Gastroesophageal sphincter (tissue), 3 donors: Measurements from ENCODE around the gene TANGO6.

Experiments used
- EP300 ChIP-seq: sonication (generic); formaldehyde crosslinking; IDR thresholded peaks from one replicate; pipeline ENCODE4 v1.6.1; 2017; ENCODE audit warnings: antibody characterized with exemption, mild to moderate bottlenecking
- POLR2AphosphoS5 ChIP-seq: sonication (generic); formaldehyde crosslinking; IDR thresholded peaks from one replicate; pipeline ENCODE4 v1.6.1; 2017; ENCODE audit warnings: antibody characterized with exemption
- TF ChIP-seq, protein P1 (sequence below), 4 experiments: fragments of 200-600 bp in 2 of 4; fragments of 450-650 bp in 2 of 4; sonication (generic) in 1 of 4; IDR thresholded peaks; one replicate each; pipeline ENCODE4 v1.5.1; 2017 to 2019; ENCODE audit warnings: antibody characterized with exemption in 4 of 4, mild to moderate bottlenecking in 2 of 4, moderate library complexity in 2 of 4

GRCh38 chr16:68980695-68981315 lies 137.5 kb downstream of the TANGO6 start:
- TF ChIP-seq, protein P1, sequence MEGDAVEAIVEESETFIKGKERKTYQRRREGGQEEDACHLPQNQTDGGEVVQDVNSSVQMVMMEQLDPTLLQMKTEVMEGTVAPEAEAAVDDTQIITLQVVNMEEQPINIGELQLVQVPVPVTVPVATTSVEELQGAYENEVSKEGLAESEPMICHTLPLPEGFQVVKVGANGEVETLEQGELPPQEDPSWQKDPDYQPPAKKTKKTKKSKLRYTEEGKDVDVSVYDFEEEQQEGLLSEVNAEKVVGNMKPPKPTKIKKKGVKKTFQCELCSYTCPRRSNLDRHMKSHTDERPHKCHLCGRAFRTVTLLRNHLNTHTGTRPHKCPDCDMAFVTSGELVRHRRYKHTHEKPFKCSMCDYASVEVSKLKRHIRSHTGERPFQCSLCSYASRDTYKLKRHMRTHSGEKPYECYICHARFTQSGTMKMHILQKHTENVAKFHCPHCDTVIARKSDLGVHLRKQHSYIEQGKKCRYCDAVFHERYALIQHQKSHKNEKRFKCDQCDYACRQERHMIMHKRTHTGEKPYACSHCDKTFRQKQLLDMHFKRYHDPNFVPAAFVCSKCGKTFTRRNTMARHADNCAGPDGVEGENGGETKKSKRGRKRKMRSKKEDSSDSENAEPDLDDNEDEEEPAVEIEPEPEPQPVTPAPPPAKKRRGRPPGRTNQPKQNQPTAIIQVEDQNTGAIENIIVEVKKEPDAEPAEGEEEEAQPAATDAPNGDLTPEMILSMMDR (IDR thresholded peaks at IDR 0.05), result no peak
- TF ChIP-seq EP300, result no peak
- no peak for TF ChIP-seq POLR2AphosphoS5
